Measurements from ENCODE around the gene ALDOA. TPM values are rescaled to one million over a fixed set of nuclear protein-coding genes. Genes with fewer than 3 reads are reported as not detected.

Gene ALDOA
- total and polyA plus RNA-seq, 9 of the 15 experiments (the other 6 are each of a cell fraction or from before 2014, with no cell fraction given), result 311 to 2,224 (median 1,293) TPM

- TF ChIP-seq ZNF239 (CRISPR knock-in tag; IDR thresholded peaks at IDR 0.05) (no peak), ELF4 (CRISPR knock-in tag; IDR thresholded peaks at IDR 0.05) (no peak), ZNF280B (CRISPR knock-in tag; IDR thresholded peaks at IDR 0.05) (no peak), CHD1 (IDR thresholded peaks at IDR 0.05; ENCODE audit: low read length) (peak; percentile 8), BCLAF1 (IDR thresholded peaks at IDR 0.05; ENCODE audit: borderline replicate concordance in 1 of 2, control insufficient read depth in 1 of 2, low read depth in 2 of 2, low read length in 1 of 2) (no peak), FOXJ3 (CRISPR knock-in tag; IDR thresholded peaks at IDR 0.05) (no peak), KDM5B (IDR thresholded peaks at IDR 0.05; ENCODE audit: insufficient replicate concordance, low read depth, low read length) (peak; percentile 15)
- TF ChIP-seq, protein P1, sequence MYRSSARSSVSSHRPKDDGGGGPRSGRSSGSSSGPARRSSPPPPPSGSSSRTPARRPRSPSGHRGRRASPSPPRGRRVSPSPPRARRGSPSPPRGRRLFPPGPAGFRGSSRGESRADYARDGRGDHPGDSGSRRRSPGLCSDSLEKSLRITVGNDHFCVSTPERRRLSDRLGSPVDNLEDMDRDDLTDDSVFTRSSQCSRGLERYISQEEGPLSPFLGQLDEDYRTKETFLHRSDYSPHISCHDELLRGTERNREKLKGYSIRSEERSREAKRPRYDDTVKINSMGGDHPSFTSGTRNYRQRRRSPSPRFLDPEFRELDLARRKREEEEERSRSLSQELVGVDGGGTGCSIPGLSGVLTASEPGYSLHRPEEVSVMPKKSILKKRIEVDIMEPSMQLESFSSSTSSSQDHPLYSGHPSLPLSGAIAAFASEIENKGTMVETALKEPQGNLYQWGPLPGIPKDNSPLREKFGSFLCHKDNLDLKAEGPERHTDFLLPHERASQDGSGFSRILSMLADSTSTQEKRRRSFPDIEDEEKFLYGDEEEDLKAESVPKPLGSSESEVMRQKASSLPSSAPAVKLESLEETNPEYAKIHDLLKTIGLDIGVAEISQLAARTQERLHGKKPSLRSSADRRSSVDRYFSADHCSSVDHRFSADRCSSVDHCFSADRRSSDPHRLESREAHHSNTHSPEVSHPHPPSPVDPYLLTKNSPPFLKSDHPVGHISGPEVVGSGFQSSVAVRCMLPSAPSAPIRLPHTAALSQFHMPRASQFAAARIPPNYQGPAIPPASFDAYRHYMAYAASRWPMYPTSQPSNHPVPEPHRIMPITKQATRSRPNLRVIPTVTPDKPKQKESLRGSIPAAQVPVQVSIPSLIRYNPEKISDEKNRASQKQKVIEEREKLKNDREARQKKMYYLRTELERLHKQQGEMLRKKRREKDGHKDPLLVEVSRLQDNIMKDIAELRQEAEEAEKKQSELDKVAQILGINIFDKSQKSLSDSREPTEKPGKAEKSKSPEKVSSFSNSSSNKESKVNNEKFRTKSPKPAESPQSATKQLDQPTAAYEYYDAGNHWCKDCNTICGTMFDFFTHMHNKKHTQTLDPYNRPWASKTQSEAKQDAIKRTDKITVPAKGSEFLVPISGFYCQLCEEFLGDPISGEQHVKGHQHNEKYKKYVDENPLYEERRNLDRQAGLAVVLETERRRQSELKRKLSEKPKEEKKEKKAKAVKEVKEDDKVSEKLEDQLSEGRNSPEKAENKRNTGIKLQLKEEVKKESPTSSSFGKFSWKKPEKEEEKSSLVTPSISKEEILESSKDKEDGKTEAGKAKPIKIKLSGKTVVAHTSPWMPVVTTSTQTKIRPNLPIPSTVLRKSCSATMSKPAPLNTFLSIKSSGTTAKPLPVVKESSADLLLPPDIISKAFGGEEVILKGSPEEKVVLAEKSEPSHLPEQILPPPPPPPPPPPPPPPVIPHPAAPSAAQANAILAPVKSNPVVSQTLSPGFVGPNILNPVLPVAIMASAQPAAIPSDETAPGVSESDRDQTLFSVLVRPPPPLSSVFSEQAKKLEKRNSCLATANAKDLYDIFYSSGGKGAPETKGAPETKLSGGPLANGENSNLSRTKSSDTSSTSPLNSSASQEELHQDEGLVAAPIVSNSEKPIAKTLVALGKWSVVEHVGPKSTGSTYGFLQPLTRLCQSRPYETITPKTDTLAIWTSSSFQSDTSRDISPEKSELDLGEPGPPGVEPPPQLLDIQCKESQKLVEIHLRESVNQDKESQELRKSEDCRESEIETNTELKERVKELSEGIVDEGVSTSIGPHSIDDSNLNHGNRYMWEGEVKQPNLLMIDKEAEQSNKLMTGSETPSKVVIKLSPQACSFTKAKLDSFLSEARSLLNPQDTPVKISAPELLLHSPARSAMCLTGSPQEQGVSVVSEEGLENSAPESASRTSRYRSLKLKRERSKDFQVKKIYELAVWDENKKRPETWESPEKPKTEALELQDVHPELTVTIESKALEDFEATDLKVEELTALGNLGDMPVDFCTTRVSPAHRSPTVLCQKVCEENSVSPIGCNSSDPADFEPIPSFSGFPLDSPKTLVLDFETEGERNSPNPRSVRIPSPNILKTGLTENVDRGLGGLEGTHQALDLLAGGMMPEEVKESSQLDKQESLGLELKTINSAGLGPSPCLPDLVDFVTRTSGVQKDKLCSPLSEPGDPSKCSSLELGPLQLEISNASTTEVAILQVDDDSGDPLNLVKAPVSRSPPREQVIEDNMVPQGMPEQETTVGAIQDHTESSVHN (IDR thresholded peaks at IDR 0.05; ENCODE audit: borderline replicate concordance in 1 of 2, low read depth in 1 of 2), result no peak
- TF ChIP-seq, protein P2, sequence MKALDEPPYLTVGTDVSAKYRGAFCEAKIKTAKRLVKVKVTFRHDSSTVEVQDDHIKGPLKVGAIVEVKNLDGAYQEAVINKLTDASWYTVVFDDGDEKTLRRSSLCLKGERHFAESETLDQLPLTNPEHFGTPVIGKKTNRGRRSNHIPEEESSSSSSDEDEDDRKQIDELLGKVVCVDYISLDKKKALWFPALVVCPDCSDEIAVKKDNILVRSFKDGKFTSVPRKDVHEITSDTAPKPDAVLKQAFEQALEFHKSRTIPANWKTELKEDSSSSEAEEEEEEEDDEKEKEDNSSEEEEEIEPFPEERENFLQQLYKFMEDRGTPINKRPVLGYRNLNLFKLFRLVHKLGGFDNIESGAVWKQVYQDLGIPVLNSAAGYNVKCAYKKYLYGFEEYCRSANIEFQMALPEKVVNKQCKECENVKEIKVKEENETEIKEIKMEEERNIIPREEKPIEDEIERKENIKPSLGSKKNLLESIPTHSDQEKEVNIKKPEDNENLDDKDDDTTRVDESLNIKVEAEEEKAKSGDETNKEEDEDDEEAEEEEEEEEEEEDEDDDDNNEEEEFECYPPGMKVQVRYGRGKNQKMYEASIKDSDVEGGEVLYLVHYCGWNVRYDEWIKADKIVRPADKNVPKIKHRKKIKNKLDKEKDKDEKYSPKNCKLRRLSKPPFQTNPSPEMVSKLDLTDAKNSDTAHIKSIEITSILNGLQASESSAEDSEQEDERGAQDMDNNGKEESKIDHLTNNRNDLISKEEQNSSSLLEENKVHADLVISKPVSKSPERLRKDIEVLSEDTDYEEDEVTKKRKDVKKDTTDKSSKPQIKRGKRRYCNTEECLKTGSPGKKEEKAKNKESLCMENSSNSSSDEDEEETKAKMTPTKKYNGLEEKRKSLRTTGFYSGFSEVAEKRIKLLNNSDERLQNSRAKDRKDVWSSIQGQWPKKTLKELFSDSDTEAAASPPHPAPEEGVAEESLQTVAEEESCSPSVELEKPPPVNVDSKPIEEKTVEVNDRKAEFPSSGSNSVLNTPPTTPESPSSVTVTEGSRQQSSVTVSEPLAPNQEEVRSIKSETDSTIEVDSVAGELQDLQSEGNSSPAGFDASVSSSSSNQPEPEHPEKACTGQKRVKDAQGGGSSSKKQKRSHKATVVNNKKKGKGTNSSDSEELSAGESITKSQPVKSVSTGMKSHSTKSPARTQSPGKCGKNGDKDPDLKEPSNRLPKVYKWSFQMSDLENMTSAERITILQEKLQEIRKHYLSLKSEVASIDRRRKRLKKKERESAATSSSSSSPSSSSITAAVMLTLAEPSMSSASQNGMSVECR (CRISPR knock-in tag; IDR thresholded peaks at IDR 0.05), result peak; percentile 33; the same call in 1 of the 2 replicates
Observed at GRCh38 chr16:30067584-30067916, 2.0 kb downstream of the ALDOA start (continued).

Measured in K562 (cell line).